ENCODE results near the gene MYO19.

Gene MYO19

DNA sequence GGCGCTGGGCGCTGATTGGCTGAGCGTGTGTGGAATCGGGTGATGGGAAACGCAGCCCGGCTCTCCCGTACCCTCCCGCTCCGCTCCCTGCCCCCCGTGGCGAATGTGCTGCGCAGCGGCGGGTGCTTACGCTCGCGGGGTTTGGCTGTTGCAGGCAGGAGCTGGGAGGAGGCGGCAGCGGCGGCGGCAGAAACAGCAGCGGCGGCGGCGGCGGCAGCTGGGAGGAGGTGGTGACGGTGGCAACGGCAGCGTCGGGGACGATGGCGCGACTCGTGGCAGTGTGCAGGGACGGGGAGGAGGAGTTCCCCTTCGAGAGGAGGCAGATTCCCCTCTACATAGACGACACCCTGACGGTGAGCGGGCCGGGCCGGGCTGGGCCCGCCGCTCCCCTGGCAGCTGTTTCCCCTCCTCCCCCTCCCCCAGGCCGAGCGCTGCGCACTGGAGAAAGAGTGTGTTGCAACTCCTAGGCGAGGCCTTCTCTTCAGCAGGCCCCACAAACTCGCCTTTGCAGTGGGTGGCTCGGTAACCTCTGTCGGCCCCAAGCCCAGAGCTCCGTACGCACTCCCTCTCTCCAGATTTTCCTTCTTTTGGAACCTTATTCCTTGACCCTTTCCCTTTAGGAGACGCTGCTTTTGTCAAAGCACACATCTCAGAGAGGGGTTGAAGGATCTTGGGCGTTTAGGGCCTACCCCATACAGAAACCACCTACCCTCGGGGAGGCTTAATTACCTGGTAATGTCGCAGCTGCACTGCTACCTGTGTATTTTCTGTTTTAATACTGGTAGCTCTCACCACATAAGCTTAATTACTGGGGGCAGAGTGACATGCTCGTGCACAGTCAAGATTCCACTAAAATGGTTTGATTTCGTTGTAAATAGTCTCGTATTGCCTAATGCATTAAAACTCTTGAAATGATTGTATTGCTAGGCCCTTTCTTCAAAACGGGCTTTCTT, 11.1 kb upstream of the MYO19 start (continued):
- no peak for TF ChIP-seq ZNF214 (tag by site-specific recombination; IDR thresholded peaks at IDR 0.05; ENCODE audit: borderline replicate concordance)
- no peak for TF ChIP-seq ZNF548 (tag by site-specific recombination; IDR thresholded peaks at IDR 0.05)
- TF ChIP-seq, protein P1, sequence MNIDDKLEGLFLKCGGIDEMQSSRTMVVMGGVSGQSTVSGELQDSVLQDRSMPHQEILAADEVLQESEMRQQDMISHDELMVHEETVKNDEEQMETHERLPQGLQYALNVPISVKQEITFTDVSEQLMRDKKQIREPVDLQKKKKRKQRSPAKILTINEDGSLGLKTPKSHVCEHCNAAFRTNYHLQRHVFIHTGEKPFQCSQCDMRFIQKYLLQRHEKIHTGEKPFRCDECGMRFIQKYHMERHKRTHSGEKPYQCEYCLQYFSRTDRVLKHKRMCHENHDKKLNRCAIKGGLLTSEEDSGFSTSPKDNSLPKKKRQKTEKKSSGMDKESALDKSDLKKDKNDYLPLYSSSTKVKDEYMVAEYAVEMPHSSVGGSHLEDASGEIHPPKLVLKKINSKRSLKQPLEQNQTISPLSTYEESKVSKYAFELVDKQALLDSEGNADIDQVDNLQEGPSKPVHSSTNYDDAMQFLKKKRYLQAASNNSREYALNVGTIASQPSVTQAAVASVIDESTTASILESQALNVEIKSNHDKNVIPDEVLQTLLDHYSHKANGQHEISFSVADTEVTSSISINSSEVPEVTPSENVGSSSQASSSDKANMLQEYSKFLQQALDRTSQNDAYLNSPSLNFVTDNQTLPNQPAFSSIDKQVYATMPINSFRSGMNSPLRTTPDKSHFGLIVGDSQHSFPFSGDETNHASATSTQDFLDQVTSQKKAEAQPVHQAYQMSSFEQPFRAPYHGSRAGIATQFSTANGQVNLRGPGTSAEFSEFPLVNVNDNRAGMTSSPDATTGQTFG (tag by site-specific recombination; IDR thresholded peaks at IDR 0.05; ENCODE audit: borderline replicate concordance) = no peak; the same call in 1 of the 2 replicates
- TF ChIP-seq, protein P2, sequence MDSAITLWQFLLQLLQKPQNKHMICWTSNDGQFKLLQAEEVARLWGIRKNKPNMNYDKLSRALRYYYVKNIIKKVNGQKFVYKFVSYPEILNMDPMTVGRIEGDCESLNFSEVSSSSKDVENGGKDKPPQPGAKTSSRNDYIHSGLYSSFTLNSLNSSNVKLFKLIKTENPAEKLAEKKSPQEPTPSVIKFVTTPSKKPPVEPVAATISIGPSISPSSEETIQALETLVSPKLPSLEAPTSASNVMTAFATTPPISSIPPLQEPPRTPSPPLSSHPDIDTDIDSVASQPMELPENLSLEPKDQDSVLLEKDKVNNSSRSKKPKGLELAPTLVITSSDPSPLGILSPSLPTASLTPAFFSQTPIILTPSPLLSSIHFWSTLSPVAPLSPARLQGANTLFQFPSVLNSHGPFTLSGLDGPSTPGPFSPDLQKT (IDR thresholded peaks at IDR 0.05; ENCODE audit: borderline replicate concordance, low read depth, low read length) = no peak
- TF ChIP-seq ZNF157 (tag by site-specific recombination; IDR thresholded peaks at IDR 0.05) = no peak
- TF ChIP-seq ZNF302 (tag by site-specific recombination; IDR thresholded peaks at IDR 0.05; ENCODE audit: low read depth) = no peak
- TF ChIP-seq PBX3 (CRISPR knock-in tag; IDR thresholded peaks at IDR 0.05) = no peak
- TF ChIP-seq, protein P3, sequence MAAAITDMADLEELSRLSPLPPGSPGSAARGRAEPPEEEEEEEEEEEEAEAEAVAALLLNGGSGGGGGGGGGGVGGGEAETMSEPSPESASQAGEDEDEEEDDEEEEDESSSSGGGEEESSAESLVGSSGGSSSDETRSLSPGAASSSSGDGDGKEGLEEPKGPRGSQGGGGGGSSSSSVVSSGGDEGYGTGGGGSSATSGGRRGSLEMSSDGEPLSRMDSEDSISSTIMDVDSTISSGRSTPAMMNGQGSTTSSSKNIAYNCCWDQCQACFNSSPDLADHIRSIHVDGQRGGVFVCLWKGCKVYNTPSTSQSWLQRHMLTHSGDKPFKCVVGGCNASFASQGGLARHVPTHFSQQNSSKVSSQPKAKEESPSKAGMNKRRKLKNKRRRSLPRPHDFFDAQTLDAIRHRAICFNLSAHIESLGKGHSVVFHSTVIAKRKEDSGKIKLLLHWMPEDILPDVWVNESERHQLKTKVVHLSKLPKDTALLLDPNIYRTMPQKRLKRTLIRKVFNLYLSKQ (tag by site-specific recombination; IDR thresholded peaks at IDR 0.05; ENCODE audit: borderline replicate concordance) = no peak
- TF ChIP-seq, protein P4, sequence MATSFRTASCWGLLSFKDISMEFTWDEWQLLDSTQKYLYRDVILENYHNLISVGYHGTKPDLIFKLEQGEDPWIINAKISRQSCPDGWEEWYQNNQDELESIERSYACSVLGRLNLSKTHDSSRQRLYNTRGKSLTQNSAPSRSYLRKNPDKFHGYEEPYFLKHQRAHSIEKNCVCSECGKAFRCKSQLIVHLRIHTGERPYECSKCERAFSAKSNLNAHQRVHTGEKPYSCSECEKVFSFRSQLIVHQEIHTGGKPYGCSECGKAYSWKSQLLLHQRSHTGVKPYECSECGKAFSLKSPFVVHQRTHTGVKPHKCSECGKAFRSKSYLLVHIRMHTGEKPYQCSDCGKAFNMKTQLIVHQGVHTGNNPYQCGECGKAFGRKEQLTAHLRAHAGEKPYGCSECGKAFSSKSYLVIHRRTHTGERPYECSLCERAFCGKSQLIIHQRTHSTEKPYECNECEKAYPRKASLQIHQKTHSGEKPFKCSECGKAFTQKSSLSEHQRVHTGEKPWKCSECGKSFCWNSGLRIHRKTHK (tag by site-specific recombination; IDR thresholded peaks at IDR 0.05) = no peak
- TF ChIP-seq ZBTB10 (tag by site-specific recombination; IDR thresholded peaks at IDR 0.05) = peak; percentile 84
- TF ChIP-seq GFI1B (tag by site-specific recombination; IDR thresholded peaks at IDR 0.05) = 0 out of 2 replicates have a peak, but pooled peaks have one; percentile 24
- no peak for TF ChIP-seq ZNF138 (tag by site-specific recombination; IDR thresholded peaks at IDR 0.05; ENCODE audit: borderline replicate concordance)
- TF ChIP-seq ZNF114 (tag by site-specific recombination; IDR thresholded peaks at IDR 0.05) = no peak
- no peak for TF ChIP-seq ZNF404 (tag by site-specific recombination; IDR thresholded peaks at IDR 0.05)
- TF ChIP-seq MZF1 (tag by site-specific recombination; IDR thresholded peaks at IDR 0.05; ENCODE audit: borderline replicate concordance) = no peak
- TF ChIP-seq ZSCAN16 (tag by site-specific recombination; IDR thresholded peaks at IDR 0.05) = no peak
- TF ChIP-seq ZNF621 (tag by site-specific recombination; IDR thresholded peaks at IDR 0.05) = no peak
- TF ChIP-seq ZNF223 (tag by site-specific recombination; IDR thresholded peaks at IDR 0.05) = no peak
- no peak for TF ChIP-seq YY1 (tag by site-specific recombination; IDR thresholded peaks at IDR 0.05)
- no peak for TF ChIP-seq ZSCAN30 (tag by site-specific recombination; IDR thresholded peaks at IDR 0.05)
- peak; percentile 66 for TF ChIP-seq ZNF629 (tag by site-specific recombination; IDR thresholded peaks at IDR 0.05)
- TF ChIP-seq SP7 (tag by site-specific recombination; IDR thresholded peaks at IDR 0.05) = peak; percentile 66
- no peak for TF ChIP-seq ZNF837 (tag by site-specific recombination; IDR thresholded peaks at IDR 0.05)
- peak; percentile 65 for TF ChIP-seq PRDM10 (tag by site-specific recombination; IDR thresholded peaks at IDR 0.05)

Measured in HEK293 (cell line).